D721Med (cell line): ENCODE measurements around the gene GLT8D2.

Experiments used
- DNase-seq: peaks from one replicate; pipeline ENCODE4 v3.0.0; 2011; ENCODE audit warnings: low spot score; ENCODE audit not compliant: insufficient read length
- FAIRE-seq: peaks from 2 replicates; lab custom pipeline; 2011; peaks lifted over from hg19 to GRCh38; lab: Jason Lieb, UNC
- TF ChIP-seq, protein P1 (sequence below): IDR thresholded peaks from 2 replicates; pipeline ENCODE4 v1.5.1; 2012; ENCODE audit warnings: mild to moderate bottlenecking, control low read depth; ENCODE audit not compliant: insufficient read depth; ENCODE audit errors: missing control alignments

Gene GLT8D2

DNA sequence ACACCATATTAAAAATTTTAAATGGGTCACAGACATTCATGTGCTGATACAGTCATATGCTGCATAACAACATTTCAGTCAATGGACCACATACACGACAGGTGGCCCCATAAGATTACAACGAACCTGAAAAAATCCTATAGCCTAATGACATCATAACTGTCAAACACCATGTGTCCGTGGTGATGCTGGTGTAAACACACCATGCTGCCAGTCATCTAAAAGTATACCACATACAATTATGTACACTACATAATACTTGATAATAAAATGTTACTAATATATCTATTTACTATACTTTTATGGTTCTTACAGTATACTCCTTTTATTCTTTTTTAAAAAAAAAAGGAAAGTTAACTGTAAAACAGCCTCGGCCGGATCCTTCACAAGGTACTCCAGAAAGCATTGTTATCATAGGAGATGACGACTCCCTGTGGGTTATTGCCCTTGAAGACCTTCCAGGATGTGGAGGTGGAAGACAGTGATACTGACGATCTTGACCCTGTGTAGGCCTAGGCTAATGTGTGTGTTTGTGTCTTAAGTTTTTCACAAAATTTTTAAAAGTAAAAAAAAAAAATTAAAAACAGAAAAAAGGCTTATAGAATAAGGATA lies 89.3 kb downstream of the GLT8D2 start:
- TF ChIP-seq, protein P1, sequence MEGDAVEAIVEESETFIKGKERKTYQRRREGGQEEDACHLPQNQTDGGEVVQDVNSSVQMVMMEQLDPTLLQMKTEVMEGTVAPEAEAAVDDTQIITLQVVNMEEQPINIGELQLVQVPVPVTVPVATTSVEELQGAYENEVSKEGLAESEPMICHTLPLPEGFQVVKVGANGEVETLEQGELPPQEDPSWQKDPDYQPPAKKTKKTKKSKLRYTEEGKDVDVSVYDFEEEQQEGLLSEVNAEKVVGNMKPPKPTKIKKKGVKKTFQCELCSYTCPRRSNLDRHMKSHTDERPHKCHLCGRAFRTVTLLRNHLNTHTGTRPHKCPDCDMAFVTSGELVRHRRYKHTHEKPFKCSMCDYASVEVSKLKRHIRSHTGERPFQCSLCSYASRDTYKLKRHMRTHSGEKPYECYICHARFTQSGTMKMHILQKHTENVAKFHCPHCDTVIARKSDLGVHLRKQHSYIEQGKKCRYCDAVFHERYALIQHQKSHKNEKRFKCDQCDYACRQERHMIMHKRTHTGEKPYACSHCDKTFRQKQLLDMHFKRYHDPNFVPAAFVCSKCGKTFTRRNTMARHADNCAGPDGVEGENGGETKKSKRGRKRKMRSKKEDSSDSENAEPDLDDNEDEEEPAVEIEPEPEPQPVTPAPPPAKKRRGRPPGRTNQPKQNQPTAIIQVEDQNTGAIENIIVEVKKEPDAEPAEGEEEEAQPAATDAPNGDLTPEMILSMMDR, result no peak
- FAIRE-seq, result no peak
- no peak for DNase-seq

DNA sequence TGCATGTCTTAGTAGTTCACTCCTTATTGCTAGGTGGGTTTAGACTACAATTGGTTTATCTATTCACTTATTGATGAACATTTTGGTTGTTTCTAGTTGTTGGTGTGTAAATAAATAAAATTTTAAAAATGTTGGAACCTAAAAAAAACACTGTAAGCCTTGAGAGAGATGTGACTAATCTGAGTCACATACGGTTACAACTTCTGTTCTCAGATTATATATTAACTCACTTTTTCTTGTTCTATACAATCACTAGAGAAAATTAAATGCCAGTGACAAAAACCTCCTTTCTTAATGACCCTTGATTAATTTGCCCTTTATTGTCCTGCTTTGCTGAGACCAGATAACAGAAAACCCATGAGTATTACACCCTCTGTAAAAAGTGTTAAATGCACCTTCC lies 91.4 kb downstream of the GLT8D2 start:
- DNase-seq (no peak), FAIRE-seq (no peak)
- TF ChIP-seq, protein P1, result no peak

DNA sequence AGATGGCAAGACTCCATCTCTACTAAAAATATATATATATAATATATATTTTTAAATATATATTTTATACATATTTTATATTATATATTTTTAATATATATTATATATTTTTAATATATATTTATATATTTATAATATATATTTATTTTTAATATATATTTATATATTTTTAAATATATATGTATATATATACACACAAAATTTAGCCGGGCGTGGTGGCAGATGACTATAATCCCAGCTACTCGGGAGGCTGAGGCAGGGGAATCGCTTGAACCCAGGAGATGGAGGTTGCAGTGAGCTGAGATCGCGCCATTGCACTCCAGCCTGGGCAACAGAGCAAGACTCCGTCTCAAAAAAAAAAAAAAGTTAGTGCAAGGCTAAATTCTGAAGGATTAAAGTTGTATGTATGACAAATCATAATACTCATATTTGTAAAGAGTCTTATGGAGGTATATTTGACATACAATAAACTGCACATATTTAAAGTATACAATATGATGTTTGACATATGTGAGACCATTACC lies 92.1 kb downstream of the GLT8D2 start:
- TF ChIP-seq, protein P1, result no peak
- FAIRE-seq (no peak), DNase-seq (no peak)

DNA sequence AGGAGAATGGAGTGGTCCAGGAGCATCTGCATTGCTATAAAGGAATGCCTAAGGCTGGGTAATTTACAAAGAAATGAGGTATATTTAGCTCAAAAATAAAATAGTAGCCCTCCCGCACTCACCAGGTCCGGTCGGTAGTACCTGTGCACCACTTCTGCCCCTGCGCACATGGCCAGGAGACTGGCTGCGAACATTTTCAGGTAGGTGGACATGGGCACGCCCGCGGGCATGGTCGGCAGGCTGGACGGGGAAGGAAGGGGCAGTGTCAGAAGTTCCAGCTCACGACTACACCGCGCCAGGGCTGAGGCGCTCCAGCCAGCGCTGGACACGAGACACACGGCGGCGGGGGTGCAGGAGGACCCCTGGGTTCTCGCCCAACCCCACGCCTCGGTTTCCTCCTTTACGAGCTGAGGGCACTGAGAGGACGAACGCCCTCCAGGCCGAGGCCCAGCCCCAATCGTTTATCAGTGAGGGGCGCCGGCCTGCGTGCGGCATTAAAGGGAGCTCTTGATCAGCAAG lies 93.4 kb downstream of the GLT8D2 start:
- TF ChIP-seq, protein P1, result no peak
- no peak for DNase-seq
- FAIRE-seq, result no peak

DNA sequence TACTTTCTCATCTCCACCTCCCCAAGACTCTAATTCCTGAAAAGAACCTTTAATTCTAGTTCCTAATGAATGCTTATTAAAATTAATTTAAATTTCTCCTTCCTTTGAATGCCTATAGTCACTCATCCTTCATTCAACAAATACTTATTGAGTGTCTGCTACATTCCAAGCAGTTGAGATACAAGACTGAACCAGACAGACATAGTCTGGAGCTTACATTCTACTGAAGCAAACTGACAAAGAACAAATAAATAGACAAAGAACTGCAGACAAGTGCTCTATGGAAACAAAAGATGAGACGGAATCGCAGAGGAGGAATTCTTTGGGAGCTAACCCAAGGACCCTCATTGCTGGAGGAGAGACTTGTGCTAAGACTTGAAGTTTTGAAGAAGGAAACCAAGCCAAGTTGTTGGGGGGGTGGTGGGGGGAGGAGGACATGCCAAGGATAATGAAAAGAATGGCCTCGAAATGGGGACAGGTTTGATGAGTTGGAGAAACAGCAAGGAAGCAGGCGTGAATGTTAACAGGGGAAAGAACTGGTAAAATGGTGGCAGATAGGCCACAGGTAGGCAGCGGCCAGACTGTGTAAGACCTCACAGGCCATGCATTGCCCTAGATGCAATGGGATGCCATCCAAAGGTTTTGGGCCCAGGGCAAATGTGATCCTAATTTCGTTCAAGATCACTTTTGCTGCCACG lies 94.0 kb downstream of the GLT8D2 start:
- no peak for DNase-seq
- FAIRE-seq, result no peak

DNA sequence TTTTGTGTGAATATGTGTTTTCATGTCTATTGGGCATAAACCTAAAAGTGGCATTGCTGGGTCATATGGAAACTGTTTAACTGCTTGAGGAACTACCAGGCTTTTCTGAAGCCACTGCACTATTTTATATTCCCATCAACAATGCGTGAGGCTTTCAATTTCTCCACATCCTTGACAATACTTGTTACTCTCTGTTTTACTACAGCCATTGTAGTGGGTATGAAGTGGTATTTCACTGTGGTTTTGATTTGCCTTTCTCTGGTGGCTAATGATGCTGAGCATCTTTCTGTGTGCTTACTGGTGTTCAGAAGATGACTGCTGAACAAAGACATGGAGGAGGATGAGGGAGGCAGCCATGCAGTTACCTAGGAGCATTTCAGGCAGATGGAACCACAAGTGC lies 97.5 kb downstream of the GLT8D2 start:
- no peak for FAIRE-seq
- TF ChIP-seq, protein P1, result no peak
- no peak for DNase-seq

More for the DNA sequence above, 94.0 kb downstream of the GLT8D2 start:
- TF ChIP-seq, protein P1, result no peak
